Upper lobe of left lung (tissue), 4 donors: ENCODE measurements around the gene C1QL4.

ENCODE experiments used
- CTCF ChIP-seq, 6 experiments: fragments of 450-650 bp in 4 of 6; fragments of 200-600 bp in 2 of 6; sonication (generic) in 2 of 6; IDR thresholded peaks; one replicate each; pipeline ENCODE4 v1.5.1; 2016 to 2019; ENCODE audit warnings: antibody characterized with exemption in 6 of 6
- EP300 ChIP-seq, 4 donors: sonication (generic); formaldehyde crosslinking; IDR thresholded peaks; one replicate each; pipeline ENCODE4 v1.5.1; 2017; ENCODE audit warnings: antibody characterized with exemption in 4 of 4, control low read depth in 2 of 4
- POLR2A ChIP-seq, 4 donors: fragments of 450-650 bp; IDR thresholded peaks; one replicate each; pipeline ENCODE4 v1.5.1; 2016 to 2017; ENCODE audit warnings: antibody characterized with exemption in 4 of 4, mild to moderate bottlenecking in 2 of 4
- POLR2AphosphoS5 ChIP-seq, 2 donors: sonication (generic); formaldehyde crosslinking; IDR thresholded peaks; one replicate each; pipeline ENCODE4 v1.5.1; 2017; ENCODE audit warnings: antibody characterized with exemption in 2 of 2

- peak; percentile 62 to 79 (median 68) for TF ChIP-seq CTCF (IDR thresholded peaks at IDR 0.05)
- no peak for TF ChIP-seq EP300 (IDR thresholded peaks at IDR 0.05)
- TF ChIP-seq POLR2AphosphoS5 (IDR thresholded peaks at IDR 0.05): no peak
- TF ChIP-seq POLR2A (IDR thresholded peaks at IDR 0.05): no peak
Observed at GRCh38 chr12:49358483-49359141, 21.6 kb upstream of the C1QL4 start.
